Tracheal epithelial cell (primary cell): Measurements from ENCODE around the gene EDC4. TPM values are rescaled to one million over a fixed set of nuclear protein-coding genes. Genes with fewer than 3 reads are reported as not detected.

ENCODE experiments used
- total RNA-seq: library from RNA; depleted of rRNA; stranded (reverse); fragments of >200 nt; gene quantifications from 2 replicates; pipeline ENCODE4 v1.2.1, GENCODE V29; 2014

The EDC4 gene
- 37.9 and 48.0 TPM in 2 replicates for total RNA-seq

GRCh38 chr16:67872631-67873434 lies at the start of gene EDC4:
Gene EDC4, plus strand, starts transcription at chr16:67873052. Its CDS starts 210 bp downstream, at chr16:67873262.

GRCh38 chr16:67841816-67842508 lies 30.9 kb upstream of the EDC4 start, which contains the start of gene THAP11:
Gene THAP11, plus strand, starts transcription at chr16:67842320. Its CDS starts 235 bp downstream, at chr16:67842555.

GRCh38 chr16:67846320-67847063 lies 26.4 kb upstream of the EDC4 start, which contains the start of gene NUTF2:
Gene NUTF2, plus strand, starts transcription at chr16:67846933. Its CDS starts 18,198 bp downstream, at chr16:67865131.

GRCh38 chr16:67847064-67847861 lies 25.6 kb upstream of the EDC4 start, which contains the start of gene CENPT:
Gene CENPT, minus strand, starts transcription at chr16:67847693. Its CDS starts 13,834 bp downstream, at chr16:67833859.

GRCh38 chr16:67884684-67885083 lies 11.8 kb downstream of the EDC4 start, which contains the start of gene NRN1L:
Gene NRN1L, plus strand, starts transcription at chr16:67884885. Its CDS starts 19 bp downstream, at chr16:67884904.

GRCh38 chr16:67892899-67893742 lies 20.3 kb downstream of the EDC4 start, which contains the start of gene PSKH1:
Gene PSKH1, plus strand, starts transcription at chr16:67893254. Its CDS starts 15,496 bp downstream, at chr16:67908750.

Other genes starting within 250 kb of the EDC4 start
- gene CARMIL2, start 227.9 kb upstream of the EDC4 start, total RNA-seq = 0.24 TPM in 1 of 2 replicates, not detected in the other
- gene ACD, start 212.8 kb upstream of the EDC4 start, total RNA-seq = 15.2 and 17.1 TPM in 2 replicates
- gene PARD6A, start 212.1 kb upstream of the EDC4 start, total RNA-seq = 1.9 and 2.7 TPM in 2 replicates
- gene ENKD1, start 206.3 kb upstream of the EDC4 start, total RNA-seq = 12.5 and 18.3 TPM in 2 replicates
- gene C16orf86, start 206.2 kb upstream of the EDC4 start, total RNA-seq = 0.85 and 1.7 TPM in 2 replicates
- 13.4 and 19.5 TPM in 2 replicates for gene GFOD2, start 153.7 kb upstream of the EDC4 start, total RNA-seq
- gene RANBP10, start 66.5 kb upstream of the EDC4 start, total RNA-seq = 3.2 and 3.4 TPM in 2 replicates
- gene TSNAXIP1, start 66.2 kb upstream of the EDC4 start, total RNA-seq = 0.85 TPM in 1 of 2 replicates, not detected in the other
- 33.5 and 58.0 TPM in 2 replicates for gene THAP11, start 30.7 kb upstream of the EDC4 start, total RNA-seq
- 120 and 223 TPM in 2 replicates for gene NUTF2, start 26.1 kb upstream of the EDC4 start, total RNA-seq
- 8.1 and 19.8 TPM in 2 replicates for gene CENPT, start 25.4 kb upstream of the EDC4 start, total RNA-seq
- 1.7 TPM in 1 of 2 replicates, not detected in the other for gene NRN1L, start 11.8 kb downstream of the EDC4 start, total RNA-seq
- gene PSKH1, start 20.2 kb downstream of the EDC4 start, total RNA-seq = 8.2 and 13.6 TPM in 2 replicates
- 0.24 TPM in 1 of 2 replicates, not detected in the other for gene CTRL, start 58.8 kb downstream of the EDC4 start, total RNA-seq
- 19.2 and 61.2 TPM in 2 replicates for gene PSMB10, start 63.8 kb downstream of the EDC4 start, total RNA-seq
- 1.4 and 3.2 TPM in 2 replicates for gene LCAT, start 71.1 kb downstream of the EDC4 start, total RNA-seq
- gene SLC12A4, start 95.6 kb downstream of the EDC4 start, total RNA-seq = 22.2 and 41.4 TPM in 2 replicates
- gene DPEP3, start 107.4 kb downstream of the EDC4 start, total RNA-seq = not detected in 2 replicates
- under 0.01 TPM in 1 of 2 replicates, not detected in the other for gene DPEP2, start 126.4 kb downstream of the EDC4 start, total RNA-seq
- gene DPEP2NB, start 142.9 kb downstream of the EDC4 start, total RNA-seq = not detected in 2 replicates
- 14.3 and 14.5 TPM in 2 replicates for gene DDX28, start 150.2 kb downstream of the EDC4 start, total RNA-seq
- 17.7 and 19.8 TPM in 2 replicates for gene DUS2, start 150.2 kb downstream of the EDC4 start, total RNA-seq
- 4.6 and 11.7 TPM in 2 replicates for gene NFATC3, start 212.3 kb downstream of the EDC4 start, total RNA-seq